Pericardium fibroblast (primary cell): ENCODE measurements around the gene MNAT1. TPM values are rescaled to one million over a fixed set of nuclear protein-coding genes. Genes with fewer than 3 reads are reported as not detected.

ENCODE experiments used
- total RNA-seq: library from RNA; depleted of rRNA; stranded (reverse); fragments of >200 nt; gene quantifications from 2 replicates; pipeline ENCODE4 v1.2.3, GENCODE V29; 2015

MNAT1 gene
- 23.5 and 24.6 TPM in 2 replicates for total RNA-seq

DNA sequence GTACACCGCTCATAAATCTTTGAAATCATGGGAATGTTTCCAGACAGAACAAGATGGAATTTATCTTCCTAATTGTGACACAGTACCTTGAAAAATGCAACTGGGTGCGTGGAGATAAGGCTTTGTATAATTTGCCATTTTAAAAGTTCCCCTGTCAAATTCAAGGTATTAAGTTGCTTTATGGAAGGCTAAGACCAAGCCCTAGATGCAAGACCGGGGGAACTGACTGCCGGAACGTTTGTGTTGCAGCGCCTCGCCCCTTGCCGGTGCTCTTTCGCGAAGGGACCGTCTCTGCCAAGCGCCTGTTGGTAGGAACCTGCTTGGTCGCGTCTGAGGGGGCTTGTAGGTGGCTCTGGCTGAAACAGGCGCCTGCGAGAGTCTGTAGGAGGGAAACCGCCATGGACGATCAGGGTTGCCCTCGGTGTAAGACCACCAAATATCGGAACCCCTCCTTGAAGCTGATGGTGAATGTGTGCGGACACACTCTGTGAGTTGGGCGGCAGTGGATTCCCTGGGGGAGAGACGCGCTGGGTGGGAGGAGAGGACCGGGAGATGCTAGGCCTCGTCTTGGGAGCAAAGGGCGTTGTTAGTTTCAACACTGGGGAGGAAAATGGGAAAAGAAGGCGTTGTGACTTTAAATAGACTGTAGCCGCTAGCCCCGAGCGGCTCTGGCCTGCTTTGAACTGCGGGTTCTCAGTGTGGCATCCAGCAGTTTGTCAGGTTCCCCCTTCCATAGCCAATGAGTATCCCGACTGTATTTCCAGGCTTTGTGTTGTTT is at the start of gene MNAT1:
TSS of gene MNAT1 (plus strand) at position 297 of the 778 bp plus-strand sequence. CDS start at position 399, 102 bp downstream.

DNA sequence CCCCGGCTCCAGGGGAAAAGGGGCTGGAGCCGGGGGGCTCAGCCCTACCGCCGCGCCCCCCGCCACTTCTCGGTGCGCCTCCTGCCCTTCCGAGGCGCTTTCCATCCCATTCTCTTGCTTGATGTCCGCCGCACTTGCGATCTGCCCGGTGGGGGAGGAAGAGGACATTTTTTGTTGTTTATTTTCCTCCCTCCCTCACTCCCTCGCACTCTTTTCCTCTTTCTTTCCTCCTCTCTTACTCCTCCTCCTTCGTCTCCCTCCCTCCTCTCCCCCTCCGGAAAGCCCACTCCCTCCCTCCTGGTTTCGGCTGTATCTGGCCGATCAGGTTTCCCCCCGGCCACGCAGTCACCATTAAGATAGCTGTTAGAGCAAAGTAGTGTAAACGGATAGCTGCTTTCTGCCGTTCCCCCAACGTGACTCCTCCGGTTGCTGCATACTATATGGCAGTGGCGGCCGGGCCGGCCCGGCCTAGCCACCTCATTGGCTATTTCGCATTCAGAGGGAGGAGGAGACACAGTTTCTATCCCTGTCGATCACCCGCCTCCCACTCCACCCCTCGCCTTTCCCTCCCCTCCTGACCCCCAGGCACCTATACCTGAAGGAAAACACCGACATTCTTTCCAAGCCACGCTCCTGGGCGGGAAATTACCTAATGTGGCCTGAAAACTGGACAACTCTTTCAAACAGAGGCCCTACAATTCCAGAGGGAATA is 10.5 kb upstream of the MNAT1 start, which contains the start of gene SIX4:
TSS of gene SIX4 (minus strand) at position 445 of the 712 bp plus-strand sequence. CDS start at position 168, 277 bp downstream.

DNA sequence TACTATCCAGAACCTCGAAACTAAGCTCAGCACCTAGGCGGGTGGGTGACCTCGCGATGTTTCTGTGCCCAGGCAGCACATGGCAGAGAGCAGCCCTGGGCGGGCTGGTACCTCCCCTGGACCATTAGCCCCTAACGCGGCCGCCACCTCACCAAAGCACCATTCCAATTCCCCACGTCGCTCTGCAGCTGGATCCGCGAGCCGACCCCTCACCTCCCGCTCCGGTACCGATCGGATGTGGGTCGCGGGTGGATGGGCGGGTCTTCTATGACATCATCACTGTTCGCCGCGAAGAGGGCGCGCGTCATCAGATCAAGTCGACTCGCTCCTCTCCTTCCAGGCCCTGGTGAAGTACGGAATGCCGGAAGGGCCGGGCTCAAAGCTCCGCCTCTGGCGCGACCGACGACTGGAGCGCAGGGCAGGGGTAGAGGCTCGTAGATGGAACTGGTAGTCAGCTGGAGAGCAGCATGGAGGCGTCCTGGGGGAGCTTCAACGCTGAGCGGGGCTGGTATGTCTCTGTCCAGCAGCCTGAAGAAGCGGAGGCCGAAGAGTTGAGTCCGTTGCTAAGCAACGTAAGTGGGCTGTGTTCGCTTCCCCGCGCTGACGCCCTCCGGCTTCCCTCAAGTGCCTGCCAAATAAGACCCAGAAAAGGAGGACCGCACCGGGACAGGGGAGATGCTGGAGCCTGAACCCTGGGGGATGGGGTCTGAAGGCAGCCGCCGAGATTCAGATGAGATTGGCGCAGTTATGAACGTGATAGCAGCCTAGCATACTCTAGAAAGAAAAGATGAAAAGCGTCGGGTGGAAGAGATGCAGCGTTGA is 246.5 kb downstream of the MNAT1 start, which contains the start of the genes SLC38A6 and TRMT5:
TSS of gene SLC38A6 (plus strand) at position 435 of the 822 bp plus-strand sequence. CDS start at position 468, 33 bp downstream.
TSS of gene TRMT5 (minus strand) at position 269 of the 822 bp plus-strand sequence. CDS start at position 163, 106 bp downstream.

Other genes with a start within 250 kb of the MNAT1 start
- gene C14orf39, start 248.7 kb upstream of the MNAT1 start, total RNA-seq: not detected in 2 replicates
- not detected in 2 replicates for gene SIX6, start 225.6 kb upstream of the MNAT1 start, total RNA-seq
- gene SIX1, start 85.3 kb upstream of the MNAT1 start, total RNA-seq: 1.1 and 8.2 TPM in 2 replicates
- 2.1 and 9.1 TPM in 2 replicates for gene SIX4, start 10.4 kb upstream of the MNAT1 start, total RNA-seq
- 6.3 and 6.4 TPM in 2 replicates for gene TRMT5, start 246.3 kb downstream of the MNAT1 start, total RNA-seq
- gene SLC38A6, start 246.5 kb downstream of the MNAT1 start, total RNA-seq: 14.0 and 16.0 TPM in 2 replicates